H1 (cell line): ENCODE measurements around the gene MFAP4. TPM values are rescaled to one million over a fixed set of nuclear protein-coding genes. Genes with fewer than 3 reads are reported as not detected.
A peak's percentile ranks its signal among the peaks of the same experiment; 100 is the strongest.

Experiments used
- CTCF ChIA-PET: fragments of 300-600 bp; sonication (Branson Sonifier 250); formaldehyde crosslinking; loops from one replicate; lab custom pipeline; 2021; ENCODE audit not compliant: partially characterized antibody; lab: Charles Lee
- POLR2A ChIA-PET: fragments of 300-600 bp; sonication (Branson Sonifier 250); formaldehyde crosslinking; loops from one replicate; lab custom pipeline; 2021; ENCODE audit warnings: inconsistent platforms; ENCODE audit not compliant: partially characterized antibody; lab: Charles Lee
- DNase-seq, 2 experiments: peaks; one replicate each; pipeline versions ENCODE4 v3.0.0 to v3.0.0-alpha.2; 2010 to 2022; ENCODE audit warnings: low spot score in 2 of 2, low read depth in 1 of 2, mixed read lengths in 1 of 2
- FAIRE-seq: peaks from 2 replicates; lab custom pipeline; 2011; peaks lifted over from hg19 to GRCh38; lab: Jason Lieb, UNC
- H2AFZ ChIP-seq: 2 replicates; pipeline ENCODE4 v1.8.1; 2012; ENCODE audit warnings: low read length, inconsistent platforms
- H2AK5ac ChIP-seq: 2 replicates; pipeline ENCODE4 v1.6.1; 2013; ENCODE audit warnings: low read depth, low read length
- H2BK120ac ChIP-seq: replicated peaks from 2 replicates; pipeline ENCODE3; 2013; ENCODE audit warnings: low read depth, low read length, inconsistent platforms
- H2BK12ac ChIP-seq: 2 replicates; pipeline ENCODE4 v1.6.1; 2013; ENCODE audit warnings: low read depth, low read length
- H2BK15ac ChIP-seq: 2 replicates; pipeline ENCODE4 v1.6.1; 2013; ENCODE audit warnings: low read length
- H2BK20ac ChIP-seq: 2 replicates; pipeline ENCODE4 v1.6.1; 2013; ENCODE audit warnings: low read length
- H2BK5ac ChIP-seq: 2 replicates; pipeline ENCODE4 v1.6.1; 2013; ENCODE audit warnings: low read depth, low read length
- H3K14ac ChIP-seq: 2 replicates; pipeline ENCODE4 v1.6.1; 2013; ENCODE audit warnings: inconsistent platforms; ENCODE audit not compliant: insufficient read length
- H3K18ac ChIP-seq: 2 replicates; pipeline ENCODE4 v1.6.1; 2013; ENCODE audit warnings: low read length; ENCODE audit errors: extremely low read depth
- H3K23ac ChIP-seq: 2 replicates; pipeline ENCODE4 v1.6.1; 2013; ENCODE audit warnings: inconsistent platforms; ENCODE audit not compliant: insufficient read length
- H3K23me2 ChIP-seq: 2 replicates; pipeline ENCODE4 v1.6.1; 2013; ENCODE audit warnings: low read depth, low read length
- H3K27ac ChIP-seq: 2 replicates; pipeline ENCODE4 v1.6.1; 2011; ENCODE audit warnings: low read depth, low read length, inconsistent platforms
- H3K27me3 ChIP-seq, 4 experiments: replicated peaks in 1 of 4; 1 replicate in 1 of 4; 2 replicates in 3 of 4; pipeline versions ENCODE4 v1.6.1 to v1.8.1; 2011 to 2013; ENCODE audit warnings: low read length in 3 of 4, mild to moderate bottlenecking in 3 of 4, inconsistent platforms in 2 of 4, mixed read lengths in 2 of 4, moderate library complexity in 1 of 4; ENCODE audit not compliant: control insufficient read depth in 3 of 4, insufficient read depth in 3 of 4; ENCODE audit errors: extremely low read depth in 1 of 4
- H3K36me3 ChIP-seq, 4 experiments: 2 replicates each; pipeline versions ENCODE4 v1.6.1 to v1.8.1; 2011 to 2013; ENCODE audit warnings: mild to moderate bottlenecking in 4 of 4, low read length in 3 of 4, moderate library complexity in 2 of 4, control low read depth in 1 of 4, inconsistent platforms in 1 of 4; ENCODE audit not compliant: insufficient read depth in 4 of 4, control insufficient read depth in 2 of 4
- H3K4ac ChIP-seq: replicated peaks from 2 replicates; pipeline ENCODE3; 2013; ENCODE audit warnings: low read length, low read depth, mixed read lengths, inconsistent platforms; ENCODE audit not compliant: insufficient read length
- H3K4me1 ChIP-seq, 4 experiments: replicated peaks in 1 of 4; 1 replicate in 1 of 4; 2 replicates in 3 of 4; pipeline versions ENCODE4 v1.6.1 to v1.8.1; 2011 to 2013; ENCODE audit warnings: low read length in 3 of 4, inconsistent platforms in 2 of 4, mixed read lengths in 1 of 4; ENCODE audit not compliant: insufficient read depth in 4 of 4, control insufficient read depth in 3 of 4
- H3K4me2 ChIP-seq, 2 experiments: 2 replicates each; pipeline versions ENCODE4 v1.6.1 to v1.8.1; 2011 to 2013; ENCODE audit warnings: low read depth in 2 of 2, low read length in 2 of 2, control low read depth in 1 of 2, inconsistent platforms in 1 of 2, mild to moderate bottlenecking in 1 of 2; ENCODE audit not compliant: insufficient read depth in 1 of 2
- H3K4me3 ChIP-seq, 4 experiments: fragments of 200-600, 300-600 bp in 1 of 4; sonication (generic), shearing (Covaris generic), sonication (Bioruptor Twin) in 1 of 4; 2 replicates each; pipeline versions ENCODE4 v1.5.1 to v1.8.1; 2011 to 2016; ENCODE audit warnings: low read length in 4 of 4, low read depth in 3 of 4, control low read depth in 2 of 4, inconsistent platforms in 2 of 4, mild to moderate bottlenecking in 2 of 4, mixed read lengths in 1 of 4, moderate library complexity in 1 of 4; ENCODE audit not compliant: insufficient read depth in 2 of 4; ENCODE audit errors: extremely low read depth in 1 of 4
- H3K56ac ChIP-seq: replicated peaks from 2 replicates; pipeline ENCODE3; 2013; ENCODE audit warnings: low read depth, mild to moderate bottlenecking, mixed read lengths, low read length, inconsistent platforms; ENCODE audit not compliant: insufficient read length
- H3K79me1 ChIP-seq: 2 replicates; pipeline ENCODE4 v1.6.1; 2013; ENCODE audit warnings: low read depth, low read length, control low read depth
- H3K79me2 ChIP-seq, 2 experiments: 2 replicates each; pipeline versions ENCODE4 v1.6.1 to v1.8.1; 2012 to 2013; ENCODE audit warnings: low read length in 2 of 2, mild to moderate bottlenecking in 2 of 2, inconsistent platforms in 1 of 2; ENCODE audit not compliant: insufficient read depth in 2 of 2, control insufficient read depth in 1 of 2
- H3K9ac ChIP-seq, 4 experiments: replicated peaks in 1 of 4; 1 replicate in 1 of 4; 2 replicates in 3 of 4; pipeline versions ENCODE4 v1.6.1 to v1.8.1; 2011 to 2013; ENCODE audit warnings: low read depth in 3 of 4, low read length in 3 of 4, control low read depth in 2 of 4, mild to moderate bottlenecking in 2 of 4, moderate library complexity in 2 of 4, inconsistent platforms in 1 of 4; ENCODE audit errors: extremely low read depth in 1 of 4
- H3K9me3 ChIP-seq, 2 experiments: 2 replicates each; pipeline versions ENCODE4 v1.6.1 to v1.8.1; 2012 to 2013; ENCODE audit warnings: mild to moderate bottlenecking in 2 of 2, moderate library complexity in 2 of 2, control low read depth in 1 of 2, inconsistent platforms in 1 of 2, low read depth in 1 of 2, low read length in 1 of 2, mixed read lengths in 1 of 2; ENCODE audit not compliant: insufficient read depth in 2 of 2
- H4K20me1 ChIP-seq, 2 experiments: replicated peaks in 1 of 2; 2 replicates each; pipeline versions ENCODE3 to v1.8.1; 2011 to 2013; ENCODE audit warnings: inconsistent platforms in 2 of 2, low read length in 2 of 2, mild to moderate bottlenecking in 1 of 2; ENCODE audit not compliant: insufficient read depth in 2 of 2, control insufficient read depth in 1 of 2
- H4K5ac ChIP-seq: 2 replicates; pipeline ENCODE4 v1.6.1; 2013; ENCODE audit warnings: low read length, low read depth, mixed read lengths, inconsistent platforms; ENCODE audit not compliant: insufficient read length
- H4K8ac ChIP-seq: 2 replicates; pipeline ENCODE4 v1.8.0; 2013; ENCODE audit warnings: mild to moderate bottlenecking, moderate library complexity, low read length, inconsistent platforms; ENCODE audit not compliant: insufficient read depth; ENCODE audit errors: extremely low read depth
- H4K91ac ChIP-seq: replicated peaks from 2 replicates; pipeline ENCODE3; 2013; ENCODE audit warnings: low read length, mixed read lengths, inconsistent platforms; ENCODE audit not compliant: insufficient read length
- CHD2 ChIP-seq: IDR thresholded peaks from 2 replicates; pipeline ENCODE4 v1.6.1; 2012; ENCODE audit warnings: low read length, improper control_type of control experiment
- JUN ChIP-seq: IDR thresholded peaks from 2 replicates; pipeline ENCODE4 v1.6.1; 2011; ENCODE audit warnings: low read depth, mild to moderate bottlenecking, improper control_type of control experiment, low read length
- RAD21 ChIP-seq, 2 experiments: IDR thresholded peaks in 1 of 2; conservative IDR thresholded peaks in 1 of 2; 2 replicates each; pipeline ENCODE4 v1.6.1; 2011; ENCODE audit warnings: low read depth in 2 of 2, low read length in 2 of 2, improper control_type of control experiment in 1 of 2, inconsistent platforms in 1 of 2, mild to moderate bottlenecking in 1 of 2, moderate library complexity in 1 of 2
- TEAD4 ChIP-seq: IDR thresholded peaks from 2 replicates; pipeline ENCODE4 v1.6.1; 2012; ENCODE audit warnings: low read depth, low read length, inconsistent platforms, mixed read lengths
- WGBS, 2 experiments: shearing (Covaris generic) in 1 of 2; methylation state at CpG; one replicate each; pipeline versions ENCODE4 v1.1.6 to v1.1.7; 2013 to 2015; ENCODE audit warnings: low lambda C conversion rate in 2 of 2, mixed read lengths in 2 of 2, inconsistent platforms in 1 of 2, low coverage in 1 of 2, missing lambda C conversion rate in 1 of 2; ENCODE audit not compliant: insufficient replicate concordance in 2 of 2, insufficient coverage in 1 of 2, insufficient read length in 1 of 2; ENCODE audit errors: extremely low coverage in 1 of 2, missing lambda C conversion rate in 1 of 2; 5-methylcytosine and 5-hydroxymethylcytosine counted together
- polyA plus RNA-seq, 7 experiments: library from polyadenylated mRNA; depleted of rRNA in 3 of 7; stranded (reverse) in 5 of 7; unstranded in 2 of 7; fragments of >200 nt in 5 of 7; fragments of 200-250 nt in 2 of 7; gene quantifications; 1 replicate in 5 of 7; 2 replicates in 1 of 7; 4 replicates in 1 of 7; pipeline versions ENCODE4 v1.2.1 to v1.2.3, GENCODE V29; 2011 to 2013; ENCODE audit warnings: missing spikeins in 2 of 7, mixed read lengths in 2 of 7
- total RNA-seq: library from RNA; stranded (reverse); fragmentation: NEBNext Ultra II Directional; extraction: Animal tissue kit (Norgen Biotek cat#: 25700); gene quantifications from 2 replicates; pipeline ENCODE4 v1.2.1, GENCODE V29; 2021
- TF ChIP-seq, protein P1 (sequence below), 3 experiments: IDR thresholded peaks; 1 replicate in 2 of 3; 2 replicates in 1 of 3; pipeline versions ENCODE4 v1.5.1 to v1.6.1; 2011; ENCODE audit warnings: low read length in 3 of 3, mild to moderate bottlenecking in 3 of 3, inconsistent platforms in 2 of 3, low read depth in 1 of 3, moderate library complexity in 1 of 3; ENCODE audit not compliant: insufficient read depth in 1 of 3; ENCODE audit errors: control extremely low read depth in 1 of 3

The MFAP4 gene
- total and polyA plus RNA-seq, 2 of the 8 experiments (the other 6 are each of a cell fraction or from before 2014, with no cell fraction given) = 3.1 to 3.6 TPM

DNA sequence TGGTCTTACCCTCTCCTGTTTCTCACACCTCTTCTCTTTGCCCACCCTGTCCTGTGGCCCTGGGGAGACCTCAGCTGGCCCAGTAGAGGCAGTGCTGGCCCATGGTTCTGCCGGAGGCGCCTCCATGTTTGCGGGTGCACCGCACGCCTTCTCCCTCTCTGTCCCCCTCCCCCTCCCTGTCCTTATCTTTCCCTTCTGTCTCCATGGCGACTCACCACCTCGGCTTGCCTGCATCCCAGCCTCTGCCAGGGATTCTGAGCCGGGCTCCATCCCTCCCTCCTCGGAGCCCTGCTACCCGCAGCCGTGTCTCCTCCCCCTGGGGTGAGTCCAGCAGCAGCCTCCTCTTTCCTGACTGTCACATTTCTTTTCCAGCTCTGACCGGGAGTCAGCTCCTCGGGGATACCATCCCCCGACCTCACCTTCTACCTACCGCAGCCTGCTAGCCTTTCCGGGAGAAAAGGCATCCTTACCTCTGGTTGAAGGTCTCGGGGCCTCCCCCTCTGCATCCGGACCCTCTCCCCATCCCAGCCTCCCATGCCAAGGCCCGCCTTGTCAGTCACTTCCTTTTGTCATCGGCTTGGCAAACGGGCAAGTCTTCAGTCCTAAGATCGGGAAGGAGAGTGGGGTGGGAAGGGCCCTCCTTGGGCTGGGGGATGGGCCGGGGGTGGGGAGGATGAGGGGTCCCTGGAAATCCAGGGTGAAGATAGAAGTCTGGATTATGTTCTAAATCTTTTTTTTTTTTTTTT is 24.1 kb upstream of the MFAP4 start, which contains the start of gene RNF112:
Gene RNF112 (plus strand): TSS at position 358 of the 746 bp plus-strand sequence. CDS start 177 bp downstream, at position 535.
- H4K5ac ChIP-seq = no peak within 1 kb of the TSS
- WGBS, 2 experiments = 54% methylated on average over 21 of the region's 23 CpGs; no CpG with 5 or more reads in 1 of the 2 experiments
- H3K27ac ChIP-seq = no peak within 1 kb of the TSS

More for the DNA sequence above, 24.1 kb upstream of the MFAP4 start, which contains the start of gene RNF112:
- peak within 1 kb of the TSS; percentile 22 to 62; a peak in 3 of 4 replicates for H3K4me2 ChIP-seq
- no peak within 1 kb of the TSS for H2AFZ ChIP-seq
- H2AK5ac ChIP-seq = peak within 1 kb of the TSS; percentile 3; the same call in 1 of the 2 replicates
- no peaks in the 10 kb centered on the region for H3K9me3 ChIP-seq
- FAIRE-seq = no peak
- H3K4me1 ChIP-seq = peaks cover 0 to 13% (median 6%) of the 10 kb centered on the region in 4 experiments; a peak in 4 of 7 replicates
- peak within 1 kb of the TSS; percentile 66; the same call in 1 of the 2 replicates for H2BK20ac ChIP-seq
- no peak within 1 kb of the TSS for H2BK120ac ChIP-seq
- peak within 1 kb of the TSS; percentile 32 for H3K18ac ChIP-seq
- H3K4me3 ChIP-seq = peak within 1 kb of the TSS in 1 of 4 experiments; percentile 46; a peak in 3 of 8 replicates
- peak within 1 kb of the TSS; percentile 55; the same call in 1 of the 2 replicates for H2BK15ac ChIP-seq
- peak within 1 kb of the TSS; percentile 62; the same call in 1 of the 2 replicates for H2BK12ac ChIP-seq
- H3K23ac ChIP-seq = no peak within 1 kb of the TSS
- H3K27me3 ChIP-seq = peaks cover 0 to 4% (median 0%) of the 10 kb centered on the region in 4 experiments; a peak in 1 of 7 replicates
- peak within 1 kb of the TSS; percentile 18 for H3K56ac ChIP-seq
- H3K79me1 ChIP-seq = no peaks in the 10 kb centered on the region
- peak within 1 kb of the TSS; percentile 49; the same call in 1 of the 2 replicates for H2BK5ac ChIP-seq
- H4K8ac ChIP-seq = peak within 1 kb of the TSS; percentile 23; the same call in 1 of the 2 replicates
- no peaks in the 10 kb centered on the region for H3K36me3 ChIP-seq
- H3K79me2 ChIP-seq = no peaks in the 10 kb centered on the region
- no peak for DNase-seq
- H3K23me2 ChIP-seq = 0 out of 2 replicates have a peak, but pooled peaks cover 3% of the 10 kb centered on the region
- H3K14ac ChIP-seq = no peak within 1 kb of the TSS
- H3K9ac ChIP-seq = no peak within 1 kb of the TSS
- ChIA-PET CTCF (interaction anchor here (0.9 to 3.5 kb wide), 6 partner anchors 14 to 355 kb away, joined by 3 to 10 read pairs (median 4); partner anchors contain the start of gene B9D1), POLR2A (interaction anchor here (1.1 to 1.9 kb wide), 3 partner anchors 11 to 18 kb away, joined by 3 to 5 read pairs (median 3); no protein-coding TSS in a partner anchor)
- peak within 1 kb of the TSS; percentile 69 for H4K91ac ChIP-seq
- peak within 1 kb of the TSS; percentile 39 for H3K4ac ChIP-seq
- no peaks in the 10 kb centered on the region for H4K20me1 ChIP-seq
- TF ChIP-seq RAD21 (IDR thresholded peaks at IDR 0.05 in 1 of 2, conservative IDR thresholded peaks at IDR 0.05 in 1 of 2; ENCODE audit: low read depth in 2 of 2, low read length in 2 of 2) (peak; percentile 37 to 38; a peak in 2 of 4 replicates), CHD2 (no peak), JUN (no peak), TEAD4 (no peak)
- TF ChIP-seq, protein P1, sequence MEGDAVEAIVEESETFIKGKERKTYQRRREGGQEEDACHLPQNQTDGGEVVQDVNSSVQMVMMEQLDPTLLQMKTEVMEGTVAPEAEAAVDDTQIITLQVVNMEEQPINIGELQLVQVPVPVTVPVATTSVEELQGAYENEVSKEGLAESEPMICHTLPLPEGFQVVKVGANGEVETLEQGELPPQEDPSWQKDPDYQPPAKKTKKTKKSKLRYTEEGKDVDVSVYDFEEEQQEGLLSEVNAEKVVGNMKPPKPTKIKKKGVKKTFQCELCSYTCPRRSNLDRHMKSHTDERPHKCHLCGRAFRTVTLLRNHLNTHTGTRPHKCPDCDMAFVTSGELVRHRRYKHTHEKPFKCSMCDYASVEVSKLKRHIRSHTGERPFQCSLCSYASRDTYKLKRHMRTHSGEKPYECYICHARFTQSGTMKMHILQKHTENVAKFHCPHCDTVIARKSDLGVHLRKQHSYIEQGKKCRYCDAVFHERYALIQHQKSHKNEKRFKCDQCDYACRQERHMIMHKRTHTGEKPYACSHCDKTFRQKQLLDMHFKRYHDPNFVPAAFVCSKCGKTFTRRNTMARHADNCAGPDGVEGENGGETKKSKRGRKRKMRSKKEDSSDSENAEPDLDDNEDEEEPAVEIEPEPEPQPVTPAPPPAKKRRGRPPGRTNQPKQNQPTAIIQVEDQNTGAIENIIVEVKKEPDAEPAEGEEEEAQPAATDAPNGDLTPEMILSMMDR (IDR thresholded peaks at IDR 0.05; ENCODE audit: control extremely low read depth in 1 of 3, insufficient read depth in 1 of 3, low read depth in 1 of 3, low read length in 3 of 3) = peak in 1 of 3 experiments; percentile 6; a peak in 1 of 4 replicates
